Activated B cell treated with CpG ODN at 0.5 μM for 24 hours (primary cell): Measurements from ENCODE around the gene SMURF1. TPM values are rescaled to one million over a fixed set of nuclear protein-coding genes. Genes with fewer than 3 reads are reported as not detected.

Experiments used
- ATAC-seq: fragments of 200-7000 bp; cut with Tn5 transposase; one replicate; pipeline ENCODE4 v1.10.0; 2021; ENCODE audit warnings: low read depth, mild to moderate bottlenecking, moderate library complexity
- CTCF ChIA-PET: fragments of 350-600 bp; sonication (Branson Sonifier 250); formaldehyde crosslinking; loops from one replicate; lab custom pipeline; 2021; ENCODE audit warnings: antibody characterized with exemption; lab: Charles Lee
- POLR2A ChIA-PET: fragments of 350-600 bp; sonication (Branson Sonifier 250); formaldehyde crosslinking; loops from one replicate; lab custom pipeline; 2021; ENCODE audit warnings: antibody characterized with exemption; lab: Charles Lee
- DNase-seq: peaks from one replicate; pipeline ENCODE4 v3.0.0; 2022
- H3K27ac Mint-ChIP-seq: one replicate; pipeline ENCODE4 v1.8.0; 2020; ENCODE audit warnings: mixed read lengths
- H3K27me3 Mint-ChIP-seq: one replicate; pipeline ENCODE4 v1.8.0; 2021; ENCODE audit warnings: mixed read lengths
- H3K36me3 Mint-ChIP-seq: one replicate; pipeline ENCODE4 v1.8.0; 2021; ENCODE audit warnings: low read depth, mixed read lengths
- H3K4me1 Mint-ChIP-seq: one replicate; pipeline ENCODE4 v1.8.0; 2021; ENCODE audit warnings: mixed read lengths
- H3K4me3 Mint-ChIP-seq: one replicate; pipeline ENCODE4 v1.8.0; 2020; ENCODE audit warnings: mild to moderate bottlenecking, mixed read lengths
- H3K9me3 Mint-ChIP-seq: one replicate; pipeline ENCODE4 v1.8.0; 2020; ENCODE audit warnings: mixed read lengths
- CTCF ChIP-seq: fragments of 200-600 bp; IDR thresholded peaks from one replicate; pipeline ENCODE4 v1.8.0; 2022; ENCODE audit warnings: antibody characterized with exemption, mild to moderate bottlenecking
- intact Hi-C: fragments of 100-400 bp; cut with micrococcal nuclease; formaldehyde crosslinking; loops from one replicate; pipeline ENCODE4 v1.15.1; 2024
- total RNA-seq: library from RNA; stranded (reverse); gene quantifications from 2 replicates; pipeline ENCODE4 v1.2.3, GENCODE V29; 2022

SMURF1 gene
- total RNA-seq, 1 donor from 2014 or later = 23.1 TPM

- Mint-ChIP-seq H3K9me3 (no peaks in the 10 kb centered on the region), H3K27ac (no peak overlapping the region), H3K4me3 (no peak overlapping the region), H3K27me3 (no peaks in the 10 kb centered on the region), H3K4me1 (peaks cover 7% of the 10 kb centered on the region), H3K36me3 (peaks cover 46% of the 10 kb centered on the region)
- intact Hi-C loops = no loop called here
- TF ChIP-seq CTCF = no peak
- no peak for ATAC-seq
- ChIA-PET POLR2A (no interaction called here), CTCF (no interaction called here)
- DNase-seq = no peak
Measured at GRCh38 chr7:99024066-99024465, 119.8 kb downstream of the SMURF1 start.

GRCh38 chr7:99021941-99022560, 121.9 kb downstream of the SMURF1 start:
- Mint-ChIP-seq H3K36me3 (peaks cover 37% of the 10 kb centered on the region), H3K4me1 (peaks cover 7% of the 10 kb centered on the region), H3K9me3 (no peaks in the 10 kb centered on the region), H3K4me3 (no peak overlapping the region), H3K27me3 (no peaks in the 10 kb centered on the region), H3K27ac (peak overlapping the region; percentile 30)
- no peak for DNase-seq
- CTCF ChIA-PET = no interaction called here
- no peak for ATAC-seq
- intact Hi-C loops = no loop called here
- no peak for TF ChIP-seq CTCF
- POLR2A ChIA-PET = no interaction called here

- CTCF ChIA-PET = no interaction called here
- H3K4me3 Mint-ChIP-seq = no peak overlapping the region
Measured at GRCh38 chr7:99020413-99020715, 123.5 kb downstream of the SMURF1 start.

GRCh38 chr7:99019523-99020412, 124.1 kb downstream of the SMURF1 start:
- no peak overlapping the region for H3K4me3 Mint-ChIP-seq
- no peak for DNase-seq
- intact Hi-C loops = no loop called here
- no peaks in the 10 kb centered on the region for H3K9me3 Mint-ChIP-seq
- peaks cover 51% of the 10 kb centered on the region for H3K36me3 Mint-ChIP-seq
- H3K27ac Mint-ChIP-seq = no peak overlapping the region
- H3K27me3 Mint-ChIP-seq = no peaks in the 10 kb centered on the region
- ChIA-PET CTCF (no interaction called here), POLR2A (no interaction called here)
- H3K4me1 Mint-ChIP-seq = peaks cover 15% of the 10 kb centered on the region
- no peak for TF ChIP-seq CTCF
- ATAC-seq = no peak

More at GRCh38 chr7:99020413-99020715, 123.5 kb downstream of the SMURF1 start:
- no peak for ATAC-seq
- Mint-ChIP-seq H3K9me3 (no peaks in the 10 kb centered on the region), H3K27ac (no peak overlapping the region), H3K4me1 (peaks cover 15% of the 10 kb centered on the region), H3K27me3 (no peaks in the 10 kb centered on the region), H3K36me3 (peaks cover 46% of the 10 kb centered on the region)
- intact Hi-C loops = no loop called here
- POLR2A ChIA-PET = no interaction called here
- DNase-seq = no peak
- no peak for TF ChIP-seq CTCF

GRCh38 chr7:99016196-99016595, 127.7 kb downstream of the SMURF1 start:
- CTCF ChIA-PET = no interaction called here
- POLR2A ChIA-PET = interaction anchor here (0.6 kb wide), 1 partner anchor 75 kb away, joined by 4 read pairs; no protein-coding TSS in a partner anchor
- H3K36me3 Mint-ChIP-seq = peaks cover 76% of the 10 kb centered on the region
- DNase-seq (no peak), ATAC-seq (peak; percentile 75)
- peaks cover 7% of the 10 kb centered on the region for H3K4me1 Mint-ChIP-seq
- H3K9me3 Mint-ChIP-seq = no peaks in the 10 kb centered on the region
- intact Hi-C loops = no loop called here
- no peak for TF ChIP-seq CTCF
- H3K27ac Mint-ChIP-seq = no peak overlapping the region
- no peak overlapping the region for H3K4me3 Mint-ChIP-seq
- no peaks in the 10 kb centered on the region for H3K27me3 Mint-ChIP-seq
